ENCODE results near the gene MARCHF9. TPM values are rescaled to one million over a fixed set of nuclear protein-coding genes. Genes with fewer than 3 reads are reported as not detected.

The MARCHF9 gene
- total and polyA plus RNA-seq, 2 donors (not counting 1 experiment from before 2014, with no cell fraction given) = 81.4 to 128 TPM

DNA sequence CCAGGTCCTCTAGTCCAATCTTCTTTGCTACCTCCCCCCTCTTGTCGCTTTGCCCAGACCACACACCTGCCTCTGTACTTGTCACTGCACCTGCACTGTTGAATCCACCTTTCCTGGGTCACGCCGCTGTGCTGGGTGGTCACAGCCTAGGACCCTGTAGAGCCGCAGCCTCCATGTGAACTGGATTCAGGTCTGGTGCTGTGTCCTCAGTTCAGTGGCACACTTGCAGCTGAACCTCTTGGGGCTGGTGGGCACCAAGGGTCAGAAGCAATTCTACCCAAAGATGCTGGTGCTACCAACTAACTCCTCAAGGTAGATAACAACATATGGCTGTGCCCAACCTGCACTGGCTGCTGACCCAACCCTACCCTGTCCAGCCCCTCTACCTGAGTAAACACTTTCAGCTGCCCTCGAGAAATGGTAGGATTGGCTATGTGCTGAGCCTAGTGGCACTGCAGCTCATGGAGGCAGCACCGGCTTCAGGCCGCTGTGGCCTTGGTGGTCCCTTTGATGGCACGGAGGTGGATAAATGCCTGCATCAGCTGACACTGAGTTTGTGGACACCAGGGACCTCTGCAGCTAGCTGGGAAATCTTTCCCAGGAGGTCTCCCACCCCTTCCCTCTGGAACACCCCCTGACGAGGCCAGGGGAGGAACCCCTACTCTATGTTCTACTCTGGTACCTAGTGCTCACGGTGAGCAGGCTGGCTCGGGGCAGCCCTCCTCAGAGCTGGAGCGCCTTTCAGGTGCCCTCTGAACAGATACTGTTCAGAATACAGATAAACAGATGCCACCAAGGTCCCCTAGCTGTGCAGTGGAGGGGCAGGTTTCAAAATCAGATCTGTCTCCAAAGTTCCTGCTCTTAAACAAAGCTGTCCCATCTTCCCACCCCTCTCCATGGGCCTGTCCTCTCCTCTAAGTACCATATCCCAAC, 30.6 kb upstream of the MARCHF9 start:
- DNase-seq (no peak), ATAC-seq (ENCODE audit: low read depth) (no peak)
- no peaks in the 10 kb centered on the region for H3K79me2 ChIP-seq (ENCODE audit: control insufficient read depth, insufficient read depth, low read length)
- H3K27me3 Mint-ChIP-seq = no peaks in the 10 kb centered on the region
- H4K20me1 ChIP-seq (ENCODE audit: control insufficient read depth, insufficient read depth, low read length, poor library complexity, severe bottlenecking) = peaks cover 7% of the 10 kb centered on the region
- H3K4me3 Mint-ChIP-seq = no peak overlapping the region
- peaks cover 0 to 53% of the 10 kb centered on the region in 2 experiments for H3K36me3 ChIP-seq (replicated peaks in 1 of 2; ENCODE audit: control extremely low read depth in 1 of 2, control insufficient read depth in 1 of 2, extremely low read depth in 1 of 2, insufficient read depth in 2 of 2, low read length in 1 of 2)
- CTCF ChIA-PET = no interaction called here
- no peaks in the 10 kb centered on the region for H3K27me3 ChIP-seq (replicated peaks in 1 of 4; ENCODE audit: control extremely low read depth in 1 of 4, control insufficient read depth in 3 of 4, insufficient read depth in 4 of 4, low read length in 3 of 4)
- H3K9me3 Mint-ChIP-seq (ENCODE audit: insufficient read depth) = no peaks in the 10 kb centered on the region
- H3K27ac Mint-ChIP-seq = peak overlapping the region; percentile 58
- no peak overlapping the region for H3K4me2 ChIP-seq (replicated peaks; ENCODE audit: low read depth, low read length, poor library complexity, severe bottlenecking)
- no peak overlapping the region for H2AFZ ChIP-seq (ENCODE audit: insufficient read depth, low read depth, low read length, poor library complexity, severe bottlenecking)
- H3K4me1 Mint-ChIP-seq = peaks cover 16% of the 10 kb centered on the region
- peaks cover 8 to 16% of the 10 kb centered on the region in 2 donors for H3K4me1 ChIP-seq (ENCODE audit: control insufficient read depth in 2 of 2, insufficient read depth in 2 of 2, low read length in 2 of 2)
- intact Hi-C loops (cut with micrococcal nuclease) = no loop called here
- H3K9ac ChIP-seq (ENCODE audit: low read length) = no peak overlapping the region
- H3K9me3 ChIP-seq (ENCODE audit: control extremely low read depth in 1 of 3, control insufficient read depth in 2 of 3, insufficient read depth in 1 of 3, low read length in 2 of 3) = peaks cover 0 to 7% (median 0%) of the 10 kb centered on the region in 3 donors
- no peak for TF ChIP-seq EZH2 (IDR thresholded peaks at IDR 0.05; ENCODE audit: borderline replicate concordance, insufficient read depth, low read depth, low read length, poor library complexity, severe bottlenecking)
- TF ChIP-seq, protein P1, sequence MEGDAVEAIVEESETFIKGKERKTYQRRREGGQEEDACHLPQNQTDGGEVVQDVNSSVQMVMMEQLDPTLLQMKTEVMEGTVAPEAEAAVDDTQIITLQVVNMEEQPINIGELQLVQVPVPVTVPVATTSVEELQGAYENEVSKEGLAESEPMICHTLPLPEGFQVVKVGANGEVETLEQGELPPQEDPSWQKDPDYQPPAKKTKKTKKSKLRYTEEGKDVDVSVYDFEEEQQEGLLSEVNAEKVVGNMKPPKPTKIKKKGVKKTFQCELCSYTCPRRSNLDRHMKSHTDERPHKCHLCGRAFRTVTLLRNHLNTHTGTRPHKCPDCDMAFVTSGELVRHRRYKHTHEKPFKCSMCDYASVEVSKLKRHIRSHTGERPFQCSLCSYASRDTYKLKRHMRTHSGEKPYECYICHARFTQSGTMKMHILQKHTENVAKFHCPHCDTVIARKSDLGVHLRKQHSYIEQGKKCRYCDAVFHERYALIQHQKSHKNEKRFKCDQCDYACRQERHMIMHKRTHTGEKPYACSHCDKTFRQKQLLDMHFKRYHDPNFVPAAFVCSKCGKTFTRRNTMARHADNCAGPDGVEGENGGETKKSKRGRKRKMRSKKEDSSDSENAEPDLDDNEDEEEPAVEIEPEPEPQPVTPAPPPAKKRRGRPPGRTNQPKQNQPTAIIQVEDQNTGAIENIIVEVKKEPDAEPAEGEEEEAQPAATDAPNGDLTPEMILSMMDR (IDR thresholded peaks at IDR 0.05) = no peak
- no peak overlapping the region for H3K27ac ChIP-seq (ENCODE audit: low read length in 2 of 2)
- 98% methylated on average over 11 of the region's 12 CpGs for WGBS (ENCODE audit: insufficient coverage)
- H3K4me3 ChIP-seq (ENCODE audit: control extremely low read depth in 1 of 5, extremely low read depth in 1 of 5, insufficient read depth in 1 of 5, low read depth in 2 of 5, low read length in 4 of 5) = no peak overlapping the region
- POLR2A ChIA-PET = interaction anchor here (0.6 kb wide), 1 partner anchor 1990 kb away, joined by 5 read pairs; no protein-coding TSS in a partner anchor
